AG09309 (cell line): ENCODE data around the gene ADAMTS2.

ENCODE experiments used
- DNase-seq: peaks from one replicate; pipeline ENCODE4 v3.0.0-alpha.2; 2010; ENCODE audit warnings: low read depth
- H3K4me3 ChIP-seq: 2 replicates; pipeline ENCODE4 v1.5.1; 2011; ENCODE audit warnings: mild to moderate bottlenecking, low read depth, low read length, moderate library complexity; ENCODE audit not compliant: control insufficient read depth
- CTCF ChIP-seq: IDR thresholded peaks from 2 replicates; pipeline ENCODE4 v1.5.1; 2011; ENCODE audit warnings: mild to moderate bottlenecking, low read depth, low read length, inconsistent platforms; ENCODE audit not compliant: insufficient read depth, control insufficient read depth; ENCODE audit errors: missing control alignments

The ADAMTS2 gene

GRCh38 chr5:179127136-179128040 is 217.9 kb downstream of the ADAMTS2 start:
- no peak overlapping the region for H3K4me3 ChIP-seq
- DNase-seq = no peak
- no peak for TF ChIP-seq CTCF

GRCh38 chr5:179126506-179126991 is 218.7 kb downstream of the ADAMTS2 start:
- H3K4me3 ChIP-seq = no peak overlapping the region
- DNase-seq = no peak
- TF ChIP-seq CTCF = no peak

GRCh38 chr5:179125789-179126505 is 219.3 kb downstream of the ADAMTS2 start:
- no peak overlapping the region for H3K4me3 ChIP-seq
- TF ChIP-seq CTCF = no peak
- DNase-seq = no peak

- no peak overlapping the region for H3K4me3 ChIP-seq
- no peak for TF ChIP-seq CTCF
- DNase-seq = no peak
Measured at GRCh38 chr5:179124853-179125788, 220.1 kb downstream of the ADAMTS2 start.

GRCh38 chr5:179124273-179124852 is 220.9 kb downstream of the ADAMTS2 start:
- DNase-seq = no peak
- no peak for TF ChIP-seq CTCF
- H3K4me3 ChIP-seq = no peak overlapping the region
